Uterus (tissue), 4 donors: ENCODE results near the gene ZGLP1. TPM values are rescaled to one million over a fixed set of nuclear protein-coding genes. Genes with fewer than 3 reads are reported as not detected.

Experiments used
- DNase-seq, 2 donors: peaks; one replicate each; pipeline ENCODE4 v3.0.0-alpha.2; 2019 to 2020
- H3K27ac ChIP-seq, 2 donors: fragments of 200-600 bp; sonication (generic); 1 replicate in 1 of 2; 2 replicates in 1 of 2; pipeline ENCODE4 v1.5.1; 2016 to 2018
- H3K27me3 ChIP-seq, 2 donors: fragments of 200-600 bp; sonication (generic); one replicate each; pipeline ENCODE4 v1.5.1; 2018 to 2019; ENCODE audit warnings: control low read depth in 1 of 2
- H3K36me3 ChIP-seq, 2 donors: fragments of 200-600 bp; sonication (generic); one replicate each; pipeline ENCODE4 v1.5.1; 2019; ENCODE audit warnings: control low read depth in 1 of 2
- H3K4me1 ChIP-seq, 2 donors: fragments of 200-600 bp; sonication (generic); one replicate each; pipeline ENCODE4 v1.5.1; 2018 to 2019; ENCODE audit warnings: control low read depth in 1 of 2
- H3K4me3 ChIP-seq, 2 donors: fragments of 200-600 bp; sonication (generic); 1 replicate in 1 of 2; 2 replicates in 1 of 2; pipeline ENCODE4 v1.5.1; 2018 to 2019; ENCODE audit warnings: mild to moderate bottlenecking in 1 of 2
- H3K9me3 ChIP-seq, 2 donors: fragments of 200-600 bp; sonication (generic); one replicate each; pipeline ENCODE4 v1.5.1; 2019; ENCODE audit warnings: control low read depth in 1 of 2
- CTCF ChIP-seq, 4 experiments: fragments of 200-600 bp in 2 of 4; fragments of 450-650 bp in 2 of 4; sonication (generic) in 2 of 4; IDR thresholded peaks; one replicate each; pipeline ENCODE4 v1.5.1; 2016 to 2019; ENCODE audit warnings: antibody characterized with exemption in 4 of 4, mild to moderate bottlenecking in 2 of 4, moderate library complexity in 1 of 4
- POLR2A ChIP-seq, 2 donors: fragments of 450-650 bp; IDR thresholded peaks; one replicate each; pipeline ENCODE4 v1.6.1; 2016; ENCODE audit warnings: antibody characterized with exemption in 2 of 2, mild to moderate bottlenecking in 1 of 2, moderate library complexity in 1 of 2
- intact Hi-C: fragments of 100-400 bp; cut with DNase I; formaldehyde crosslinking; loops from one replicate; pipeline ENCODE4 v1.15.1; 2023; ENCODE audit warnings: low total_unique reads
- total RNA-seq, 4 donors: library from RNA; depleted of rRNA in 3 of 4; stranded (reverse); fragments of >200 nt in 3 of 4; gene quantifications; one replicate each; pipeline versions ENCODE4 v1.1.0 to v1.2.4, GENCODE V29; 2014 to 2023
- donor health status: DM: yes; HTN: yes; CAD: no.

Gene ZGLP1
- total RNA-seq, 4 donors from 2014 or later, result 1.0 to 2.5 TPM; not detected in 2

DNA sequence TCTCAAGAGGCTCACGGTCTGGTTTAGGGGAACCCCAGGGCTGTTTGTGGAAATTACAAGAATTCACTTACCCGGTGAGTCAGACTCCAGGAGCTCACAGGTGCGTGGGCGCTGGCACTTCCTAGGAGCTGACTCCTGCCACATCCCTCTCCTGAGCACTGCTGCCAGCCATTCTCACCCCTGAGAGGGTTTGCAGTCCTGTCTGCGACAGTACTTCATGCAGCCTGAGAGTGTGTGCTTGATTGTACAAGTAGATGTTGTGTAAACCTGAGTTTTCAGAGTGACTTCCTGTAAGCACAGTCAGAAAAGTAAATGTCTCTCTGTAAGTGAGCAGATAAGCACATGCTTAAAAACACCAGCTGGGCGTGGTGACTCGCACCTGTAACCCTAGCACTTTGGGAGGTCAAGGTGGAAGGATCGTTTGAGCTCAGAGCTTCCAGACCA is 49.5 kb downstream of the ZGLP1 start:
- intact Hi-C loops, result no loop called here
- TF ChIP-seq POLR2A (IDR thresholded peaks at IDR 0.05) (no peak), CTCF (IDR thresholded peaks at IDR 0.05) (no peak)
- H3K9me3 ChIP-seq, result no peaks in the 10 kb centered on the region
- H3K4me3 ChIP-seq, result no peak overlapping the region
- no peak overlapping the region for H3K27ac ChIP-seq
- no peaks in the 10 kb centered on the region for H3K27me3 ChIP-seq
- no peaks in the 10 kb centered on the region for H3K4me1 ChIP-seq
- no peak for DNase-seq
- no peaks in the 10 kb centered on the region for H3K36me3 ChIP-seq

- Histone ChIP-seq H3K4me1 (no peaks in the 10 kb centered on the region), H3K4me3 (no peak overlapping the region), H3K36me3 (no peaks in the 10 kb centered on the region), H3K27me3 (no peaks in the 10 kb centered on the region), H3K9me3 (no peaks in the 10 kb centered on the region), H3K27ac (no peak overlapping the region)
- intact Hi-C loops, result no loop called here
- TF ChIP-seq POLR2A (IDR thresholded peaks at IDR 0.05) (no peak), CTCF (IDR thresholded peaks at IDR 0.05) (peak; percentile 44 to 70 (median 60))
- peak; percentile 74 to 85 for DNase-seq
Measured at GRCh38 chr19:10259162-10259905, 50.3 kb downstream of the ZGLP1 start.

DNA sequence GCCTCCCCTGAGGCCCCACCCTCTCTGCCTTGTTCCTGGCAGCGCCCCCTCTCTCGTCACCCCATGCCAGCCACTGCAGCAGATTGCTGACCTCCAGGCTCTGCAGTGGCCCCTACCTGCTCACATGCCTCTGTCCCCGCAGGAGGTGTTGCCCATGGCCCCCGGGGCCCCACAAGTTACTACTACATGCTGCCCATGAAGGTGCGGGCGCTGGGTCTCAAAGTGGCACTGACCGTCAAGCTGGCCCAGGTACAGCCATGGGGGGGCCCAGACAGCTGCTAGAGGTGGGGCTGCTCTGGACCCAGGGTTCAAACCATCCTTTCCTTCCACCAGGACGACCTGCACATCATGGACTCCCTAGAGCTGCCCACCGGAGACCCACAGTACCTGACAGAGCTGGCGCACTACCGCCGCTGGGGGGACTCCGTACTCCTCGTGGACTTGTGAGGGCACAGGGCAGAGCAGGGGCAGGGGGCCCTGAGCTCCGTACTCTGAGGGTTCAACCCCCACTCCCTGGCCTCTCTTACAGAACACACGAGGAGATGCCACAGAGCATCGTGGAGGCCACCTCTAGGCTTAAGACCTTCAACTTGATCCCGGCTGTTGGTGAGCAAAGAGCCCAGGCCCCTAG is 51.4 kb downstream of the ZGLP1 start:
- intact Hi-C loops, result no loop called here
- no peaks in the 10 kb centered on the region for H3K9me3 ChIP-seq
- H3K36me3 ChIP-seq, result no peaks in the 10 kb centered on the region
- TF ChIP-seq POLR2A (IDR thresholded peaks at IDR 0.05) (no peak), CTCF (IDR thresholded peaks at IDR 0.05) (no peak)
- DNase-seq, result no peak
- no peaks in the 10 kb centered on the region for H3K27me3 ChIP-seq
- no peak overlapping the region for H3K4me3 ChIP-seq
- H3K27ac ChIP-seq, result no peak overlapping the region
- no peaks in the 10 kb centered on the region for H3K4me1 ChIP-seq

DNA sequence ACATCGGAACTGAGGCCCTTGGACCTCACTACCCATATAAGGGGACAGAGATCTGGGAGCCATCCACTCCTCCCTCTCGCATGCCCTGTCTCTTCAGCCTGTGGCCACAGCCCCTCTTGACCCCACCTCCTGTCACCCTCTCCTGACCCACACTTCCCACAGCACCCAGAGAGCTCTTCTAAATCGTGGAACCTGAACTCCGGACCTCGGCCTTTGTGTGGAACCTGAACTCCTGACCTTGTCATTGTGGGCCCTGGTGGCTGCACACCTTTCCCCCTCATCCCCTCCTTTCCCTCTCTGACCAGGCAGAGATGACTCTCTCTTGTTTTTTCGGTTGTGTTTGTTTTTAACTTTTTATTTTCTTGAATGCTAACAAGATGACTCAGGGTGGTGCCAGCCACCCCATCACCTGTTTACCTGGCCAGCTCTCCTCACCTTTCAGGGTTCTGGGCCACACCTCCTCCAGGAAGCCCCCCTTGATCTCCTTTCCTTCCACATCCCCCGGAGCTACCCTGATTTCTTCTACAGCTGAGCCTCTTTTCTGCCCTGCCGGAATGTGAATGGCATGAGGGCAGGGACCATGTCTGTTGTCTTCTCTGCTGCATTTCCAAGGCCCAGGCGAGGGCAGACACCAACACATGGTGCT is 52.5 kb downstream of the ZGLP1 start:
- Histone ChIP-seq H3K27me3 (no peaks in the 10 kb centered on the region), H3K36me3 (no peaks in the 10 kb centered on the region), H3K27ac (no peak overlapping the region), H3K4me3 (no peak overlapping the region), H3K9me3 (no peaks in the 10 kb centered on the region), H3K4me1 (peaks cover 0 to 4% of the 10 kb centered on the region in 2 donors)
- TF ChIP-seq POLR2A (IDR thresholded peaks at IDR 0.05) (no peak), CTCF (IDR thresholded peaks at IDR 0.05) (no peak)
- no peak for DNase-seq
- intact Hi-C loops, result no loop called here

DNA sequence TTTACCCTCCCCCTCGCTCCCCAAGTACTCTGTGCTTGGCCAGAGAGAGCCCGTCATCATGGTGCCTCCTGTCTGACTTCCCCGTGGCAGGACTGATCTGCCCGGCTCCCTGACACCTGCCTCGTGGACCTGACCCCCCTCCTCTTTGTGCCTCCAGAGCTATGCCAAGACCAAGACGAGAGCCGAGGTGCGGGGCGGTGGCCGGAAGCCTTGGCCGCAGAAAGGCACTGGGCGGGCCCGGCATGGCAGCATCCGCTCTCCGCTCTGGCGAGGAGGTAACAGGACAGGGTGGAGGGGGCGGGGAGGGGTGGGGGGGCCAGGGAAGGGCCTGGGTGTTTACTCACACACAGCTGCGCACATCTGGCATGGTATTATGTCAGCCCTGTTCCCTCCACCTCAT is 53.1 kb downstream of the ZGLP1 start:
- no peaks in the 10 kb centered on the region for H3K36me3 ChIP-seq
- intact Hi-C loops, result no loop called here

More for the DNA sequence above, 53.1 kb downstream of the ZGLP1 start:
- H3K4me3 ChIP-seq, result no peak overlapping the region
- no peaks in the 10 kb centered on the region for H3K27me3 ChIP-seq
- TF ChIP-seq POLR2A (IDR thresholded peaks at IDR 0.05), result no peak
- peaks cover 0 to 4% of the 10 kb centered on the region in 2 donors for H3K4me1 ChIP-seq
- H3K27ac ChIP-seq, result no peak overlapping the region
- no peaks in the 10 kb centered on the region for H3K9me3 ChIP-seq
- no peak for DNase-seq
